ENCODE data around the gene GPS1. TPM values are rescaled to one million over a fixed set of nuclear protein-coding genes. Genes with fewer than 3 reads are reported as not detected.

The GPS1 gene
- total and polyA plus RNA-seq, 2 experiments from 2014 or later: 136 to 242 TPM

GRCh38 chr17:82035956-82036633 lies 15.6 kb upstream of the GPS1 start:
- Histone ChIP-seq H3K4me2 (peak overlapping the region; percentile 95), H3K27me3 (ENCODE audit: insufficient read depth) (no peaks in the 10 kb centered on the region), H2AFZ (no peak overlapping the region), H3K4me3 (peak overlapping the region; percentile 81), H3K36me3 (ENCODE audit: insufficient read depth) (no peaks in the 10 kb centered on the region), H3K27ac (ENCODE audit: low read depth) (no peak overlapping the region), H3K9me2 (ENCODE audit: insufficient read depth) (no peaks in the 10 kb centered on the region), H3K79me2 (replicated peaks; ENCODE audit: insufficient read depth) (peaks cover 8% of the 10 kb centered on the region; the same call in 1 of the 2 replicates), H3K4me1 (ENCODE audit: insufficient read depth) (peaks cover 9% of the 10 kb centered on the region; the same call in 1 of the 2 replicates), H3F3A (replicated peaks; ENCODE audit: low read depth) (peaks cover 11% of the 10 kb centered on the region), H4K20me1 (replicated peaks; ENCODE audit: insufficient read depth) (no peaks in the 10 kb centered on the region; the same call in 1 of the 2 replicates)
- Mint-ChIP-seq H3K27ac (no peak overlapping the region), H3K36me3 (ENCODE audit: low read depth) (peaks cover 3% of the 10 kb centered on the region; the same call in 2 of the 3 replicates), H3K9me3 (no peaks in the 10 kb centered on the region; the same call in 2 of the 3 replicates), H3K27me3 (ENCODE audit: insufficient read depth, low read depth, poor library complexity) (peaks cover 12% of the 10 kb centered on the region), H3K4me1 (peaks cover 21% of the 10 kb centered on the region), H3K4me3 (peak overlapping the region; percentile 75)
- DNase-seq (ENCODE audit: low spot score): no peak
- TF ChIP-seq CREB1 (CRISPR knock-in tag; IDR thresholded peaks at IDR 0.05; ENCODE audit: low read depth): no peak
- TF ChIP-seq ZNF462 (CRISPR knock-in tag; IDR thresholded peaks at IDR 0.05): no peak
- no peak for TF ChIP-seq EZH2phosphoT487 (IDR thresholded peaks at IDR 0.05; ENCODE audit: unreplicated experiment)
- no peak for TF ChIP-seq JUNB (IDR thresholded peaks at IDR 0.05; ENCODE audit: unreplicated experiment)
- no peak for TF ChIP-seq ETS1 (IDR thresholded peaks at IDR 0.05)
- TF ChIP-seq STAT1 (IDR thresholded peaks at IDR 0.05; ENCODE audit: unreplicated experiment): no peak
- TF ChIP-seq ZNF331 (CRISPR knock-in tag; IDR thresholded peaks at IDR 0.05; ENCODE audit: low read depth): no peak
- TF ChIP-seq CTCF (conservative IDR thresholded peaks at IDR 0.05; ENCODE audit: low read depth in 2 of 2): no peak
- TF ChIP-seq NANOG (IDR thresholded peaks at IDR 0.05; ENCODE audit: borderline replicate concordance): no peak
- no peak for TF ChIP-seq POLR2AphosphoS5 (IDR thresholded peaks at IDR 0.05; ENCODE audit: low read depth)
- TF ChIP-seq EZH2 (IDR thresholded peaks at IDR 0.05; ENCODE audit: low read depth, unreplicated experiment): no peak
- no peak for TF ChIP-seq REST (IDR thresholded peaks at IDR 0.05; ENCODE audit: unreplicated experiment)
- ATAC-seq: no peak
